ENCODE measurements around the gene KDM4D. TPM values are rescaled to one million over a fixed set of nuclear protein-coding genes. Genes with fewer than 3 reads are reported as not detected.

Gene KDM4D
- total RNA-seq, 3 donors from 2014 or later (not counting 1 experiment from before 2014, with no cell fraction given), result 0.14 to 0.32 TPM; not detected in 1

DNA sequence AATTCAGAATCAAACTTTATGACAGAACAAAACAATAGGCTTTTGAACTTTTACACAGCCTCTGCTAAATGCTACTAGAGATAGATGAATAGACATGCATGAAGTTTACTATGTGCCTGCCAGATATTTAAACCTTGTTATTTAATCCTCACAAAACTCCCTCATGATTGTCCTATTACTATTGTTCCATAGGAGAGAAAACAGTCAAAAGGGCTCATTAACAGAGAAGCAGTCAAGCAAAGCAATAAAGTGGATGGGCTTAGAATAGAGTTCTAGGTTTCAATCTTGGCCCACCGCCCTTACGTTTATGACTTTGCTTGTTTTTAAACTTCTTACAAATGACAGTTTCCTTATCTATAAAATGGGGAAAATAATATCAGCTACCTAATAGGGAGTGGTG, 13.0 kb upstream of the KDM4D start:
- H3K4me3 ChIP-seq (ENCODE audit: low read length), result no peak overlapping the region
- Mint-ChIP-seq H3K36me3 (peaks cover 18% of the 10 kb centered on the region), H3K4me1 (peaks cover 8 to 12% of the 10 kb centered on the region in 2 donors), H3K4me3 (no peak overlapping the region), H3K27me3 (ENCODE audit: low read depth in 2 of 2) (no peaks in the 10 kb centered on the region), H3K9me3 (no peaks in the 10 kb centered on the region), H3K27ac (no peak overlapping the region)
- H3K27ac ChIP-seq (ENCODE audit: low read length), result no peak overlapping the region
- H3K9me3 ChIP-seq (ENCODE audit: control insufficient read depth, insufficient read depth, low read length), result no peaks in the 10 kb centered on the region
- H3K27me3 ChIP-seq (ENCODE audit: control insufficient read depth, insufficient read depth, low read length), result no peaks in the 10 kb centered on the region
- intact Hi-C loops (cut with micrococcal nuclease), result no loop called here
- ATAC-seq (no peak), DNase-seq (no peak)
- peaks cover 51% of the 10 kb centered on the region for H3K36me3 ChIP-seq (ENCODE audit: control insufficient read depth, insufficient read depth, low read length)
- no peak for TF ChIP-seq CTCF (IDR thresholded peaks at IDR 0.05)
- no CpG with 5 or more reads among the region's 2 CpGs for WGBS (ENCODE audit: insufficient coverage)
- no peaks in the 10 kb centered on the region for H3K4me1 ChIP-seq (ENCODE audit: control insufficient read depth, insufficient read depth, low read length)

- ATAC-seq, result no peak
- Mint-ChIP-seq H3K36me3 (peaks cover 24% of the 10 kb centered on the region), H3K9me3 (no peaks in the 10 kb centered on the region), H3K27me3 (ENCODE audit: low read depth in 2 of 2) (no peaks in the 10 kb centered on the region), H3K4me3 (no peak overlapping the region), H3K4me1 (peaks cover 13 to 15% of the 10 kb centered on the region in 2 donors), H3K27ac (no peak overlapping the region)
- intact Hi-C loops (cut with micrococcal nuclease), result no loop called here
- no peak for TF ChIP-seq CTCF (IDR thresholded peaks at IDR 0.05)
- H3K4me3 ChIP-seq (ENCODE audit: low read length), result no peak overlapping the region
- DNase-seq, result no peak
- no peaks in the 10 kb centered on the region for H3K9me3 ChIP-seq (ENCODE audit: control insufficient read depth, insufficient read depth, low read length)
- no peaks in the 10 kb centered on the region for H3K27me3 ChIP-seq (ENCODE audit: control insufficient read depth, insufficient read depth, low read length)
- H3K36me3 ChIP-seq (ENCODE audit: control insufficient read depth, insufficient read depth, low read length), result peaks cover 59% of the 10 kb centered on the region
- WGBS (ENCODE audit: insufficient coverage), result no CpG with 5 or more reads among the region's 1 CpG
- no peaks in the 10 kb centered on the region for H3K4me1 ChIP-seq (ENCODE audit: control insufficient read depth, insufficient read depth, low read length)
- H3K27ac ChIP-seq (ENCODE audit: low read length), result no peak overlapping the region
Measured at GRCh38 chr11:94961255-94961654, 12.3 kb upstream of the KDM4D start.

DNA sequence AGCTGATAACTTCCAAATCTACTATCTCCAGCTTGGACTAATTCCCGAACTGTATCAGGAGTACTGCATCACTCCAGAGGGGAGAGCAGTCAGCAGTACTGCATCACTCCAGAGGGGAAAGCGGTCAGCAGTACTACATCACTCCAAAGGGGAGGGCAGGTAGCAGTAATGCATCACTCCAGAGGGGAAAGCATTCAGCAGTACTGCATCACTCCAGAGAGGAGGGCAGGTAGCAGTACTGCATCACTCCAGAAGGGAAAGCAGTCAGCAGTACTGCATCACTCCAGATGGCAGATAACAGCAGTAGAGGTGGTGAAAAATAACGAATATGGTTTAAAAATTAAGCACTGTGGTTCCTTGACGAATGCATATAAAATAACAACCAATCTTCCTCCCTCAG, 8.6 kb upstream of the KDM4D start:
- Histone ChIP-seq H3K27ac (ENCODE audit: low read length) (no peak overlapping the region), H3K27me3 (ENCODE audit: control insufficient read depth, insufficient read depth, low read length) (no peaks in the 10 kb centered on the region), H3K36me3 (ENCODE audit: control insufficient read depth, insufficient read depth, low read length) (peaks cover 88% of the 10 kb centered on the region), H3K4me3 (ENCODE audit: low read length) (no peak overlapping the region), H3K9me3 (ENCODE audit: control insufficient read depth, insufficient read depth, low read length) (no peaks in the 10 kb centered on the region), H3K4me1 (ENCODE audit: control insufficient read depth, insufficient read depth, low read length) (no peaks in the 10 kb centered on the region)
- ATAC-seq, result peak in 1 of 3 donors; percentile 20
- H3K9me3 Mint-ChIP-seq, result no peaks in the 10 kb centered on the region
- peaks cover 38% of the 10 kb centered on the region for H3K36me3 Mint-ChIP-seq
- no peak for DNase-seq
- 93% methylated on average over 3 of the region's 4 CpGs for WGBS (ENCODE audit: insufficient coverage)
- no peaks in the 10 kb centered on the region for H3K27me3 Mint-ChIP-seq (ENCODE audit: low read depth in 2 of 2)
- H3K4me3 Mint-ChIP-seq, result no peak overlapping the region
- peaks cover 21% of the 10 kb centered on the region in 2 donors for H3K4me1 Mint-ChIP-seq
- no peak for TF ChIP-seq CTCF (IDR thresholded peaks at IDR 0.05)
- no peak overlapping the region for H3K27ac Mint-ChIP-seq
- intact Hi-C loops (cut with micrococcal nuclease), result loop anchor here (5.0 kb wide), 1 partner anchor 343 kb away; no protein-coding TSS in a partner anchor

GRCh38 chr11:94968334-94968958, 5.1 kb upstream of the KDM4D start:
- peak overlapping the region in 1 of 2 donors; percentile 2 for H3K27ac Mint-ChIP-seq
- TF ChIP-seq CTCF (IDR thresholded peaks at IDR 0.05), result no peak
- intact Hi-C loops (cut with micrococcal nuclease), result loop anchor here (5.0 kb wide), 1 partner anchor 346 kb away; no protein-coding TSS in a partner anchor

More at GRCh38 chr11:94968334-94968958, 5.1 kb upstream of the KDM4D start:
- H3K4me3 Mint-ChIP-seq, result no peak overlapping the region
- peaks cover 74% of the 10 kb centered on the region for H3K36me3 ChIP-seq (ENCODE audit: control insufficient read depth, insufficient read depth, low read length)
- peaks cover 41% of the 10 kb centered on the region for H3K36me3 Mint-ChIP-seq
- 100% methylated on average over 1 of the region's 1 CpG for WGBS (ENCODE audit: insufficient coverage)
- DNase-seq (no peak), ATAC-seq (no peak)
- no peaks in the 10 kb centered on the region for H3K27me3 Mint-ChIP-seq (ENCODE audit: low read depth in 2 of 2)
- H3K9me3 Mint-ChIP-seq, result no peaks in the 10 kb centered on the region
- H3K4me3 ChIP-seq (ENCODE audit: low read length), result no peak overlapping the region
- peaks cover 4% of the 10 kb centered on the region for H3K4me1 ChIP-seq (ENCODE audit: control insufficient read depth, insufficient read depth, low read length)
- H3K4me1 Mint-ChIP-seq, result peaks cover 32 to 37% of the 10 kb centered on the region in 2 donors
- H3K9me3 ChIP-seq (ENCODE audit: control insufficient read depth, insufficient read depth, low read length), result no peaks in the 10 kb centered on the region
- no peak overlapping the region for H3K27ac ChIP-seq (ENCODE audit: low read length)
- H3K27me3 ChIP-seq (ENCODE audit: control insufficient read depth, insufficient read depth, low read length), result no peaks in the 10 kb centered on the region
